Inferior parietal cortex (tissue), 1 donor: Measurements from ENCODE around the gene SMCHD1.
"Not testable (repeated sequence)": the region's sequence is repeated elsewhere in the genome, so short reads cannot be mapped to it uniquely, and the experiment has no call there.

Experiments used
- DNase-seq: peaks from one replicate; pipeline ENCODE4 v3.0.0-alpha.2; 2016; ENCODE audit errors: extremely low spot score

Gene SMCHD1

DNA sequence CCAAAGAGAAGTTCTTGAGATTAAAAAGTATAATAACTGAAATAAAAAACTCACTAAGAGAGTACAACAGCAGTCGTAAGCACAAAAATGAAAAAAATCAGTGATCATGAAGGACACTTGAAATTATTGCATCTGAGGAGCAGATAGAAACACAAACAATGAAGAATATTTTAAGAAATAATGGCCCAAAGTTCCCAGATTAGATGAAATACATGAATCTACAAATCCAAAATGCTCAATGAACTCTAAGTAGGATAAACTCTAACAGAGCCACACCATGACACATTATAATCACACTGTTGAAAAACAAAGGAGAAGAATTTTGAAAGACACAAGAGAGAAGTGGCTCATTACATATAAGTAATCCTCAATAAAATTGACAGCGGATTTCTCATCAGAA lies 159.4 kb downstream of the SMCHD1 start:
- DNase-seq = no peak

DNA sequence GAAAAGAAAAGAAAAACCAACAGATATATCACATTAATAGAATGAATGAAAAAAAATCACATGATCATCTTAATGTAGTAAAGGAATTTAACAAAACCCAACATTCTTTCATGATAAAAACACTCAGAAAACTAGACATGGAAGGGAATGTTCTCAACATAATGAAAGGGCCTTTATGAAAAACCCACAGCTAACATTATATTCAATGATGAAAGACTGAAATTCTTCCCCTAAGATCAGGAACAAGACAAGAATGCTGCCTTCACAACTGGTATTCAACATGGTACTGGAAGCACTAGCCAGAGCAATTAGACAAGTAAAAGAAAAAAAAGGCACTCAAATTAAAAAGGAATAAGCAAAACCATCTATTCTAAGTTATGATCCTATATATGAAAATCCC lies 162.8 kb downstream of the SMCHD1 start:
- no peak for DNase-seq

DNA sequence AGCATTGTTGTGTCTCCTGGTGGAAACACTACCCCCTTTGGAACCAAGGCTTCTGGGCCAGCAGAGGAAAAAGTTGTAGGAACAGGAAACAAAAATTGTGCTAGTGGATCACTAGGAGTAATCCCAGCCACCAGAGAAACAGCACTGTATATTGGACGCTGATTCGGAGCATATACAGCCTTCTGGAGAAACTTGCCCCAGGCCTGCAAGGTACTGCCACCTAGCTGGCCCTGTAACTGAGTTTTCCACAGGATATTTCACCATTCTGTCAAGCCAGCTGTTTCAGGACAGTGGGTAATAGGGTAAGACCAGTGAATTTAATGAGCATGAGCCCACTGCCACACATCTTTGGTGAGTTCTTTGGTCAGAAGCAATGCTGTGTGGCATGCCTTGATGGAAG lies 166.2 kb downstream of the SMCHD1 start:
- DNase-seq = no peak

DNA sequence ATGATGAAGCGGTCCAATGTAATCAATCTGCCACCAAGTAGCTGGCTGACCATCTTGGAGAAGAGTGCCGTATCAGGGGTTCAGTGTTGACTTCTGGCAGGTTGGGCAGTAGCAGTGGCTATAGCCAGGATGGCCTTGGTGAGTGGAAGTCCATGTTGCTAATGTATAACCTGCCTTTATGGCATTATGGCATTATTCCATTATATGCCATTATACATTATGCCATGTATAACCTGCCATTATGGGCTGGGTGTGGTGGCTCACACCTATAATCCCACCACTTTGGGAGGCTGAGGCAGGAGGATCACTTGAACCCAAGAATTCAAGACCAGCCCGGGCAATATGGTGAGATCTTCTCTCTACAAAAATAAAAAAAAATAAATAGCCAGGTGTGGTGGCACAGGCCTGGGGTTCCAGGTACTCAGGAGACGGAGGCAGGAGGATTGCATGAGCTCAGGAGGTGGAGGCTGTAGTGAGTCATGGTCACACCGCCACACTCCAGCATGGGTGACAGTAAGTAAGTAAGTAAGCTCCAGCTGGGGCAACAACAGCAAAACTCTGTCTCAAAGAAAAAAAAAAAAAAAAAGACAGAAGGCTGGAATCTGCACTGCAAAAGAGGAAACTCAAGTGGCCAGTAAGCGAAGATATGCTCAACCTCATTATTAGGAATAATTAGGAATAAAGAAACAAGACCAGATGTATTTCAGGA lies 166.8 kb downstream of the SMCHD1 start:
- no peak for DNase-seq

DNA sequence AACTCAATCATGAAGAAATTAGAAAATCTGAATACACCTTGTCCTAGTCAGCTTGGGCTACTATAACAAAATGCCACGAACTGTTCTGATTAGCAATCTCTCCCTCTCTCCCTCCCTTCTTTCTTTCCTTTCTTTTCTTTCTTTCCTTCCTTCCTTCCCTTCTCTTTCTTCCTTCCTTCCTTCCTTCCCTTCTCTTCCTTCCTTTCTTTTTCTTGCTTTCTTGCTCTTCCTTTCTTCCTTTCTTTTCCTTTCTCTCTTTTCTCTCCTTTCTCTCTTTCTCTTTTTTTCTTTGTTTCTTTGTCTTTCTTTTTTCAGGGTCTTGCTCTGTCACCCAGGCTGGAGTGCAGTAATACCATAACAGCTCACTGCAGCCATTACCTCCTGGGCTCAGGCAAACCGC lies 167.7 kb downstream of the SMCHD1 start:
- no peak for DNase-seq

DNA sequence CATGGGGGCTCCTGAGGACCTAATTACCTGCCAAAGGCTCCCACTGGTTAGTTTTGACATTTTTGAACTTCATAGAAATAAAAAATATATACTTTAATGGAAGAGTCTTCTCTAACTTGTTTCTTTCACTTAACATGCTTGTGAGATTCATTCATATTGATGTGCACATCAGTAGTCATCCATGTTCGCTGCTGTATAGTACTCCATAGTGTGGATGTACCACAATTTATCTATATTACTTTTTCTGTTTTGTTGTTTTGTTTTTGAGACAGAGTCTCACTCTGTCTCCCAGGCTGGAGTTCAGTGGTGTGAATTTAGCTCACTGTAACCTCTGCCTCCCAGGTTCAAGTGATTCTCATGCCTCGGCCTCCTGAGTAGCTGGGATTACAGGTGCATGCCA lies 168.4 kb downstream of the SMCHD1 start:
- DNase-seq = no peak

DNA sequence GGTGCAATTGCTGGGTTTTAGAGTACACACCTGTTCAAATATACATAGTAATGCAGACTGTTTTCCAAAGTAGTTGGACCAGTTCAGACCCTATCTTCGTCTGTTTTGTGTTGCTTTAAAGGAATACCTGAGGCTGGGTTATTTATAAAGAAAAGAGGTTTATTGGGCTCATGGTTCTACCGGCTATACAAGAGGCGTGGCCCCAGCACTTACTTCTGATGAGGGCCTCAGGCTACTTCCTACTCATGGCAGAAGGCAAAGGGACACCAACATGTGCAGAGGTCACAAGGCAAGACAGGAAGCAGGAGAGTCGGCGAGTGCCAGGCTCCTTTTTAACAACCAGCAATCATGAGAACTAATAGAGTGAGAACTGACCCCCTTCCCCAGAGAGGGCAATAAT lies 169.3 kb downstream of the SMCHD1 start:
- DNase-seq = no peak

DNA sequence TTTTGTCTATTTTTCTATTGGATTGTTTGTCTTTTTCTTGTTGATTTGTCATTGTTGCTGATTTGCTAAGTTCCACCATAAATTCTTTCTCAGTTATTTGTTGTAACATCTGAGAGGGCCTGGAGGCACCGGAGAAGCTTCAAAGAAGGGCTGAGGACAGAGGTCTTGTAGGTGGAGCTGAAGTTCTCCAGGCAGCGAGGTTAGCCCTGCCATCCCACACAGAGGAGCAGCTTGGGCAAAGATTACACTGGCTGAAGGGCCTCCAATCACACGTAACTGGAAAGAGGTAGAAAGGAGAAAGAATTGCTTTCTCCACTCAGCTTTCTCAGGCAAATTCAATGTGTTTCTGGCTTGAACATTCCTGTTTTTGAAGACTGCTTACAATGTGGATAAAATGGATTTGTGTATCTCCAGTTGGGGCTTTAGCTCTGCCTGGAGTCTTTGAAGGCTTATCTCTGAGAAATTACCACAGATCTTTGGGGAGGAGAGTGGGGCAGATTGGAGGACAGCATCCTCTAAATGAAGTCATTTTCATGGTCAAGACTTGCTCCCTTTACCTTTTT lies 170.2 kb downstream of the SMCHD1 start:
- DNase-seq = no peak

DNA sequence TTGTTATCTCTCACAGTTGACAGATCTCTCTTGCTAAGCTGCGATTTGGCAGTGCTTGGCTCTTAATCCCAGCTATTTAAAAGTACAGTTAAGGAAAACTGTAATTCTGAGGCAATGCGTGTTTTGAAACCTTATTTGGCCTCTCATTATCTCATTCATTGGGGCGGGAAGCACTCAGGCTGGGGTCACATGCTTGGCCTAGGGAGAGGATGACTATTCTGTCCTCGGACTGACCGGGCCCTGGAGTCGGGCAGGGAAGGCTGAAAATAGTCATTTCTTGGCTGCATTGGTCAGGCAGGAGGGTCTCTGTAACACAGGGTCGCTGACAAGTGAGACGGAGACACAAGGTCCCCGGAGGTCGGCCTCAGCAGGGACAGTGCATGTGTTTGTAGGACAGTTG lies 171.1 kb downstream of the SMCHD1 start:
- no peak for DNase-seq

DNA sequence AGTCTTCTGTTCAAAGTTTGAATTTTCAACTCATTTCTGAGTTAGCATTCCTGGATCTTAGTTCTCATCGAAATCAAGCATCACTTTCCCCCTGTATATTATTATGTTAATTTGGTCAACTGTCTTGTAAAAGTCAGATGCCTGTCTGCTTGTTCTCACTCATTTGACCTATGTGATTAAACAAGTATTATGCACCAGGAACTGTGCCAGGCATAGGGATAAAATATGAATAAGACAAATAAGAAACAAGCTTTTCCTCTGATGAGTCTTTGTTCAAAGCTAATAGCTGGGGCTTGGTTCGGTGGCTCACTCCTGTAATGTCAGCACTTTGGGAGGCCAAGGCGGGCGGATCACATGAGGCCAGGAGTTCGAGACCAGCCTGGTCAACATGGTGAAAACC lies 171.5 kb downstream of the SMCHD1 start:
- no peak for DNase-seq

DNA sequence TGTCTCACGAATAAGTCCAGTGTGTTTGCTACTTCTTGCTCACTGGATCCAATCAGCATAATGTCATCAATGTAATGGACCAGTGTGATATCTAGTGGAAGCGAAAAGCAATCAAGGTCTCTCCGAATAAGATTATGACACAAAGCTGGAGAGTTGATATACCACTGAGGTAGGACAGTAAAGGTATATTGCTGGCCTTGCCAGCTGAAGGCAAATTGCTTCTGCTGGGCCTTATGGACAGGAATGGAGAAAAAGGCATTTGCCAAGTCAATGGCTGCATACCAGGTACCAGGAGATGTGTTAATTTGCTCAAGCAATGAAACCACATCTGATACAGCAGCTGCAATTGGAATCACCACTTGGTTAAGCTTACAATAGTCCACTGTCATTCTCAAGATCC lies 180.6 kb downstream of the SMCHD1 start:
- DNase-seq = not testable (repeated sequence)

DNA sequence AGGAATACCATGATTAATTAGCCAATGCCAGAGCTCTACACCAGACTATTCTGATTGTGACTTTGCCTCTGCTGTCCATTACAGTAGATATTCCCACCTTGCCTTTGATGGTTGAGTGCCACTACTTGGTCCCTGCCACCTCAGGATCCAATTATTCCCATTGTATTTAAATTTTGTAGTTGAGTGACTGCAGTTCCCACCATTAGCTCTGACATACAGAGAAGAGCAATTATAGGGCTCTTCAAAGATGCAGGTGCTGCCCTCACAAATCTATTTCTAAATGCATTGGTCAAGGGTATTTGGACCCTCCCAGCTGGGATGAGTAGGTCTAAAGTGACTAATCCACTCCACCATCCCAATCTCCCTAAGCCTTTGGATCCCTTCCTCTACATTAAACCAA lies 181.8 kb downstream of the SMCHD1 start:
- DNase-seq = not testable (repeated sequence)

DNA sequence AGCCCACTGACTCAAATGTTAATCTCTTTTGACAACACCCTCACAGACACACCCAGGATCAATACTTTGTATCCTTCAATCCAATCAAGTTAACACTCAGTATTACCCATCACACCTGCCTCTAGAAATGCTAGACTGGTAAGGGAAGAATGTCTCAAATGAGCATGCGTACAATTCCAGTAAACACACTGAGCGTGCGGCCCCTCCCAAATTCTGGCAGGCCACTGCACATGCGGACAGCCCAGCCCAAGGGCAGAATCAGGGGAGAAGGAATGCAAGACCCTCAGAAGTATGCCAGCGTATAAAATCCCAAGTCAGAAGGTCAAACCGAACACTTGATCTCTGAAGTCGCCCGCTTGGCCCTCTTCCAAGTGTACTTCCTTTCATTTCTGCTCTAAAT lies 183.7 kb downstream of the SMCHD1 start:
- no peak for DNase-seq

DNA sequence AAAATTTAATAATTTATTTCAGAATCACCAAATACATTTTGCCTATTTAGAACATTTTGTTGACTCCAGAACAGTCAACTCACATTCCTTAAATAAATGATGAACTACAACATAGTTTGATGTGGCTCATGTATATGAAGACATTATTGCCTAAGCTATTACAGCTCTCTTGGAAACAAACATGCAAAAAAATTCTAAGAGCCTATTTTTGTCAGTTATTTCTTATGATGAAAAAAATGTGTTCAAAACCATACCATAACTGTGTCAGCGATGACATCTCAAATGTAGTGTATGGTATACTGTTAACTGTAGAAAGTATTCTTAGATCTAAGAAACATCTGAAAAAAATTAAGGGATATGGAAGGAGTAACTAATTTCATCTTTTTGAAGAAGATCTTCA lies 185.0 kb downstream of the SMCHD1 start:
- DNase-seq = no peak

DNA sequence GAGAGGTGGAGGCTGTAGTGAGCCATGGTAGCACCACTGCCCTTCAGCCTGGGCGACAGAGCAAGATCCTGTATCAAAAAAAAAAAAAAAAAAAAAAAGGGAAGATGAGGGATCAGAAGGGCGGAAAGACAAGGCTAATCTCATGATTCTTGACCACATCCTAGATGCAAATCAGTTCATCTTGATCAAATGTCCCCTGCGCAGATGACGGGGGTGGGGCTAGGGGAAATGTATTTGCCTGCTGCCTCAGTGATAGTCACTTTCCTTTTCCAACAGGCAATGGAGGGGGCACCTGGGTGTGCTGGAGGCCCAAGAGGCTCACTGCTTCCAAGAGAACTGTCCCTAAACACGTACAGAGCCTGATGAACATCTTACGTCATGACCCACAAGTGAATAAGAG lies 187.6 kb downstream of the SMCHD1 start:
- DNase-seq = no peak

DNA sequence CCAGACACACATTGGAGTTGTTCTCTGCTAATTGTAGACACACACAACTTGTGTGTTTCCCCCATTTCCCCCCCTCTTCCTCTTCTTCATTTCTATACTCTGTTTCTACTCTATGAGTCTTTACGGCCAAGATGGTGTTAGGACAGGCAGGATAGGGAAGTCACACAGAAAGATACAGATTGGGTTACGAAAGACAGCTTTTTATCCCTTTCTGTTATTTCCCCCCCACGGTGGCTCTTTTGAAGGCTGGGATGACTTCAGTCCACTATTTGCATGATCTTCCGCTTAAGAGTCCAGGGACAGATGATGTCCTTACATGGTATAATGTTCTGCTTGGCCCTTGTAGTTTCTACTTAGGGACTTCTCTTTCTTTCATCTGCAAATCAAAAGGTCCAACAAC lies 189.6 kb downstream of the SMCHD1 start:
- no peak for DNase-seq

DNA sequence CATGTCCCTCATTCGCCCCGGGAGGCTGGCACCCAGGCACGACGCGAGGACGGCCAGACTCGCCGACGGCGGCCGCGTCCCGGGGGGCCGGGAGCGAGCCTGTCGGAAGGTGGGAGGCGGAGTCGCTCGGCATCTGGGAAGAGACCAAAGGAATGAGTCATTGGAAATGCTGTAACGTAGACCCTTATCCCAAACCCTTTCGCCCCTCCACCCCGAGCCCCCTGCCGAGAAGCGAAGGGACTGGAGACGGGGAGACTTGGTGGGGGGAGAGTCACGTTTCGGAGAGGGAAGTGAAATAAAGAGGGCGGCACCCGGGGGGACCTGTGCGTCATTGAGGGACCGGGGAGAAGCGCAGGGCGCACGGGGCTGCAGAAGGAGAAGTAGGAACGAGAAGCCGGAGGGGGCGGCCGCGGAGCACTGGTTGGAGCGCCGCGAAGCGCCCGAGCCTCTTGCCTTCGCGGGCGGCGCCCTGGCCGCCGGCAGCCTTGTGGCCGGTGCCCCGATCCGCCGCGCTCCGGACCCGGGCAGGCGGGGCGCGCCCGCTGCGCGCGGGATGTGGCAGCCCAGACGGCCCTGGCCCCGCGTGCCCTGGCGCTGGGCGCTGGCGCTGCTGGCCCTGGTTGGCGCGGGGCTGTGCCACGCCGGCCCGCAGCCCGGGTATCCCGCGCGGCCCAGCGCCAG lies 191.2 kb downstream of the SMCHD1 start, which contains the start of gene EMILIN2:
TSS of gene EMILIN2 (plus strand) at position 371 of the 681 bp plus-strand sequence. CDS start at position 554, 183 bp downstream.
- DNase-seq = no peak

DNA sequence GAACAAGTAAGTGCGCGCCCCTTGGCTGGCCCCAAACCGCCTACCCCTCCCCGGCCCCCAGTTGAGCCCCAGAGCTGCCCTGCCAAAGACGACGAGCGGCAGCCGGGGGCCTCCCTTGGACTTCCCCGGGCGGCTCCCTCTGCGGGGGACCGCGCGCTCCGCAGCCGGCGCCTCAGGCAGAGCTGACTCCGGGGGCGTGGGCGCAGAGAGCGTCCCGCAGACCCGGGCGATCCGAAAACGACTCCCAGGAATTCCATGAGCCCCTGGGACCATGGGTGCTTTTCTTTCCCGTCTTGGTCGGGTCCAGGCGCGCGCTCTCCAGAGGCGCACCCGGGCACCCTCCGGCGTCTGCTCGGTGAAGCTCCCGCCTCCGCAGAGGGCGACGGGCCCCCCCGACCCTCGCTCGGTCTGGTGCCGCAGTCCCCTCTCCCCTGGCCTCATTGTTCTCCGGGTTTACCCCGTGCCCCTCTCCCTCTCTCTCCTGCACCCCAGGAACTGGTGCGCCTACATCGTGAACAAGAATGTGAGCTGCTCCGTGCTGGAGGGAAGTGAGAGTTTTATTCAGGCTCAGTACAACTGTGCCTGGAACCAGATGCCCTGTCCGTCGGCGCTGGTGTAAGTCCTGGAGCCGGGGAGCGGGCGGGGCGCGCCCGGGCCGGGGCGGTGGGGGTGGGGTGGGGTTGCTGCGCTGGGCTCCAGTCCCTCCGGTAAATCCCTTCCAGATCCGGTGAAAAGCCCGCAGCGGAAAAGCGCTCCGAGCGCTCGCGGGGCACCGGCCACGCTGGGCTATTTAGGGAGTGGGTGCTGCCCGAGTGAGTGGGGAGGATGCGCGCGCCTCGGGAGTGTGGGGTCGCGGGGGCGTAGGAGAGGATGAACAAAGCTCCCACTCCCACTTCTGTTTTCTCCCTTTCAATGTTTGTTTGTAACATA lies 192.1 kb downstream of the SMCHD1 start:
- DNase-seq = no peak

DNA sequence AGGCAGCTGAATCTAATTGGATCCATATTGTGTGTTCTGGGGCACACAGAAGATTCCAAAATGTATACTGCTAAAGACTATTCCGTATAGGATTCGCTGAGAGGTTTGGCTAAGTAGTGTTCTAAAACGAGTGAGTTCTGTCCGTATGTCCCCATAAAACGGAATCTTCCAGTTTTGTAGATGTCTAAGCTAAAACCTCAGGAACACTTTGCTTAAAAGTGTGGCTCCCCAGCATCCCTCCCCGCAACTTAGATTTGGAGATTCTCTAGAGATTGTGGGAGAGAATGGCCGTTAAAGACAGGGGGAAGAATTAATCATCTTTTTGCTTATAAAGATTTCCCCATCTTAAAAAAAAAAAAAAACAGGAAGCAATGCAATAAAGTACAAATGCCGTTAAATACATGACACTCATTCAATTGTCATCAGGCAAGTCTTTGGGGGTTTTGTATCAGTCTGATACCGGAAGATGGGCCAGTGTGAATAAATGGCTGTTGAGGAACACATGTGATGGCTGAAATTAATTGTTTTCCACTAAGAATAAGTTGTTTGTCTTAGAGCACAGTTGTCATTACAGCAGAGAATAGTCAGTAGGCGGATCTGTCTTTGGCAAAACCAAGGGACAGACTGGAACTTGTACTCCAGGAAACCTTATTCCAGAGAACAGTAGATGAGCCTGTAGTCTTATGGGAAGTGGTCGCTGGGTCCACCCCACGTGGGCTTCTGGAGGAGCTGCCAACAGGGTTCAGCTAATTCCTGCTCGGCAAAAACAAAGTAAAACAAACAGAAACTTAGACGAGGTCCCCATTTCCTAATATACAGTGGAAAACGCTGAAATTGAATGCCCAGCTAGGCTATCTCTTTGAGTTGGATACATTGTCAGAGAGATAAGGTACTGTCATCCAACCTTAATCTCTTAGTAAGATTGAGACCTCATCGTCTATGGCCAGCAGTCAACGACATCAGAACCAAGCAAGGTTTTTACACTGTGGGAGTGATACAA lies 193.0 kb downstream of the SMCHD1 start:
- DNase-seq = no peak

DNA sequence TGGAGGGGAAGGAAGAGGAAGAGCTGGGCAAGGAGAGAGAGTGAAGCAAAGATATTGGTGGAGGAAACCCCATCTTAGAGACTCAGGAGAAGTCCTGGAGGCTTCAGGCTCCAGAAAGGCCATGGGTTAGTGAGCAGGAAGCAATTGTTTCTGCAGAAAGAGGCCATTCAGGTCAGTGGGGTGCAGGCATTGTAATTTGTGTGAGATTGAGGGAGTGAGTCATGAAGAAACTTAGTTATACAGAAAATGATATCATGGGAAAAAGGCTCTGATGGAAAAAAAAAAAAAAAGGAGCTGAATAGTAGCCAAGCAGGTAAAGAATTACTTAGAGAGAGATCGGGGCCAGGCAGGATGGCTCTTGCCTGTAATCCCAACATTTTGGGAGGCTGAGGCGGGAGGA lies 195.3 kb downstream of the SMCHD1 start:
- no peak for DNase-seq

DNA sequence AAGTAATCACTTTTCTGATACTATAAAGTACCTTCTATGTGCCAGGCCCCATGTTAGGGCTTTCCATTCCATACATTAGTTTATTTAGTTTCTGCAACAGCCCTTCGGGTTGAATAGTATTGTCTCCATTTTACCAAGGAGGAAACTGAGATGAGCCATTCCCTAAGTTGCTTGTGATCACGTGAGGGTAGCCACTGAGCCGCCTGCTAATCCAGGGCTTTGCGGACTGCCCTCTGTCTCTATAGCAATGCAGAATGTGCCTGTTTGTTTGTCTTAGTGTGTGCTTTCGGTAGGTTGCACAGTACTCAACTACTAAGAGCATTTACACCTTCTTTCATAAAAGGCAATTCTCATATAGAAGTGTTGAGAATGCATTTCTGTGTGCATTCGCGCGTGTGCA lies 196.2 kb downstream of the SMCHD1 start:
- DNase-seq = no peak
